SK-N-SH (cell line): ENCODE measurements around the gene CCDC112. TPM values are rescaled to one million over a fixed set of nuclear protein-coding genes. Genes with fewer than 3 reads are reported as not detected.

ENCODE experiments used
- CTCF ChIA-PET: fragments of 300-600, 350-600 bp; formaldehyde crosslinking; extraction: SDS; loops from one replicate; lab custom pipeline; 2021; lab: Yijun Ruan, JAX
- POLR2A ChIA-PET: fragments of 350-600 bp; sonication (Branson Sonifier 250); formaldehyde crosslinking; extraction: SDS; loops from one replicate; lab custom pipeline; 2020; ENCODE audit warnings: antibody characterized with exemption, inconsistent platforms; lab: Yijun Ruan, JAX
- DNase-seq: peaks from one replicate; pipeline ENCODE4 v3.0.0; 2012
- H2AFZ ChIP-seq: fragments of 200-600 bp; sonication (generic); 2 replicates; pipeline ENCODE4 v1.8.1; 2016; ENCODE audit warnings: antibody characterized with exemption, mild to moderate bottlenecking, low read depth
- H3F3A ChIP-seq: fragments of 200-600 bp; sonication (generic); replicated peaks from 2 replicates; pipeline ENCODE3; 2016; ENCODE audit warnings: antibody characterized with exemption, mild to moderate bottlenecking; ENCODE audit not compliant: insufficient read depth
- H3K27ac ChIP-seq, 2 experiments: fragments of 200-500 bp in 1 of 2; fragments of 200-600 bp in 1 of 2; sonication (Bioruptor generic) in 1 of 2; sonication (generic), shearing (Covaris generic) in 1 of 2; 2 replicates each; pipeline versions ENCODE4 v1.5.1 to v1.6.1; 2014 to 2016; ENCODE audit warnings: low read depth in 2 of 2, inconsistent platforms in 1 of 2, low read length in 1 of 2, mild to moderate bottlenecking in 1 of 2, mixed read lengths in 1 of 2
- H3K27me3 ChIP-seq: fragments of 200-600 bp; sonication (generic), shearing (Covaris generic); 2 replicates; pipeline ENCODE4 v1.6.1; 2016; ENCODE audit warnings: mixed run types; ENCODE audit not compliant: insufficient read depth
- H3K36me3 ChIP-seq, 2 experiments: fragments of 200-500 bp in 1 of 2; fragments of 200-600 bp in 1 of 2; sonication (Bioruptor generic) in 1 of 2; sonication (generic) in 1 of 2; replicated peaks in 1 of 2; 2 replicates each; pipeline versions ENCODE3 to v1.5.1; 2014 to 2016; ENCODE audit warnings: low read length in 1 of 2, mild to moderate bottlenecking in 1 of 2; ENCODE audit not compliant: insufficient read depth in 2 of 2, control insufficient read depth in 1 of 2
- H3K4me1 ChIP-seq, 2 experiments: fragments of 200-500 bp in 1 of 2; fragments of 200-600 bp in 1 of 2; sonication (Bioruptor generic) in 1 of 2; sonication (generic), shearing (Covaris generic) in 1 of 2; 2 replicates each; pipeline versions ENCODE4 v1.5.1 to v1.6.1; 2014 to 2016; ENCODE audit warnings: low read depth in 1 of 2, low read length in 1 of 2, mixed run types in 1 of 2; ENCODE audit not compliant: insufficient read depth in 2 of 2, control insufficient read depth in 1 of 2
- H3K4me2 ChIP-seq: fragments of 200-600 bp; sonication (generic), shearing (Covaris generic); 2 replicates; pipeline ENCODE4 v1.6.1; 2017; ENCODE audit warnings: mixed run types
- H3K4me3 ChIP-seq, 2 experiments: fragments of 200-500 bp in 1 of 2; fragments of 200-600 bp in 1 of 2; sonication (Bioruptor generic) in 1 of 2; sonication (generic), shearing (Covaris generic) in 1 of 2; 2 replicates each; pipeline versions ENCODE4 v1.5.1 to v1.8.1; 2014 to 2016; ENCODE audit warnings: low read depth in 2 of 2, inconsistent platforms in 1 of 2, low read length in 1 of 2, mild to moderate bottlenecking in 1 of 2, mixed read lengths in 1 of 2, moderate library complexity in 1 of 2
- H3K79me2 ChIP-seq: fragments of 200-600 bp; sonication (generic); 2 replicates; pipeline ENCODE4 v1.8.1; 2017; ENCODE audit warnings: mild to moderate bottlenecking; ENCODE audit not compliant: insufficient read depth
- H3K9ac ChIP-seq: fragments of 200-600 bp; sonication (generic); 2 replicates; pipeline ENCODE4 v1.6.1; 2017; ENCODE audit warnings: mixed run types
- H3K9me2 ChIP-seq: fragments of 200-600 bp; sonication (generic); 2 replicates; pipeline ENCODE4 v1.6.1; 2017; ENCODE audit warnings: mixed run types
- H3K9me3 ChIP-seq: fragments of 200-600 bp; sonication (generic); 2 replicates; pipeline ENCODE4 v1.6.1; 2017; ENCODE audit warnings: mixed run types, mild to moderate bottlenecking, moderate library complexity
- H4K20me1 ChIP-seq: fragments of 200-600 bp; sonication (generic); 2 replicates; pipeline ENCODE4 v1.6.1; 2017; ENCODE audit warnings: mild to moderate bottlenecking, mixed run types; ENCODE audit not compliant: insufficient read depth
- CHD2 ChIP-seq: fragments of 150-350 bp; IDR thresholded peaks from 2 replicates; pipeline ENCODE4 v1.6.1; 2018; ENCODE audit warnings: low read length; ENCODE audit not compliant: partially characterized antibody
- CTCF ChIP-seq: fragments of 200-600 bp; sonication (generic); IDR thresholded peaks from 2 replicates; pipeline ENCODE4 v1.6.1; 2017; ENCODE audit warnings: antibody characterized with exemption, mild to moderate bottlenecking, moderate library complexity
- EP300 ChIP-seq, 2 experiments: IDR thresholded peaks; 2 replicates each; pipeline versions ENCODE4 v1.4.0 to v1.6.1; 2012; ENCODE audit warnings: borderline replicate concordance in 1 of 2, low read depth in 1 of 2, low read length in 1 of 2
- FOXM1 ChIP-seq: IDR thresholded peaks from 2 replicates; pipeline ENCODE4 v1.4.0; 2012; ENCODE audit warnings: low read depth, mild to moderate bottlenecking
- GABPA ChIP-seq: IDR thresholded peaks from 2 replicates; pipeline ENCODE4 v1.4.0; 2012; ENCODE audit warnings: low read depth, mild to moderate bottlenecking
- GATA2 ChIP-seq: sonication (generic); formaldehyde crosslinking; IDR thresholded peaks from 2 replicates; pipeline ENCODE4 v1.5.0; 2020; ENCODE audit warnings: mild to moderate bottlenecking, missing genetic modification reagents
- MAX ChIP-seq: IDR thresholded peaks from 2 replicates; pipeline ENCODE4 v1.4.0; 2012; ENCODE audit warnings: low read depth
- MEF2A ChIP-seq: IDR thresholded peaks from 2 replicates; pipeline ENCODE4 v1.4.0; 2012; ENCODE audit warnings: low read depth, borderline replicate concordance
- MXI1 ChIP-seq: IDR thresholded peaks from 2 replicates; pipeline ENCODE4 v1.6.1; 2012; ENCODE audit warnings: mild to moderate bottlenecking, low read depth, low read length, improper control_type of control experiment
- NFIC ChIP-seq: IDR thresholded peaks from 2 replicates; pipeline ENCODE4 v1.4.0; 2012; ENCODE audit warnings: borderline replicate concordance
- PBX3 ChIP-seq: IDR thresholded peaks from 2 replicates; pipeline ENCODE4; 2012
- RAD21 ChIP-seq: IDR thresholded peaks from 2 replicates; pipeline ENCODE4 v1.6.1; 2012; ENCODE audit warnings: mild to moderate bottlenecking, low read length
- RCOR1 ChIP-seq: fragments of 150-350 bp; IDR thresholded peaks from 2 replicates; pipeline ENCODE4 v1.6.1; 2017; ENCODE audit warnings: antibody characterized with exemption, low read length
- RFX5 ChIP-seq: IDR thresholded peaks from 2 replicates; pipeline ENCODE4 v1.6.1; 2012; ENCODE audit warnings: mild to moderate bottlenecking, improper control_type of control experiment, low read length
- SMC3 ChIP-seq: IDR thresholded peaks from 2 replicates; pipeline ENCODE4 v1.6.1; 2012; ENCODE audit warnings: low read depth, low read length, improper control_type of control experiment
- TEAD4 ChIP-seq: IDR thresholded peaks from 2 replicates; pipeline ENCODE4 v1.4.0; 2012; ENCODE audit warnings: mild to moderate bottlenecking, borderline replicate concordance; ENCODE audit not compliant: insufficient read depth
- USF2 ChIP-seq: fragments of 150-350 bp; IDR thresholded peaks from 2 replicates; pipeline ENCODE4 v1.6.1; 2017; ENCODE audit warnings: antibody characterized with exemption, low read length, low read depth, borderline replicate concordance
- ZBTB33 ChIP-seq: IDR thresholded peaks from 2 replicates; pipeline ENCODE4 v1.4.0; 2012; ENCODE audit warnings: low read depth, borderline replicate concordance
- WGBS: methylation state at CpG from one replicate; pipeline ENCODE4 v1.1.6; 2017; ENCODE audit warnings: low lambda C conversion rate; 5-methylcytosine and 5-hydroxymethylcytosine counted together
- polyA plus RNA-seq, 3 experiments: library from polyadenylated mRNA; depleted of rRNA; stranded (reverse); fragments of >200 nt; gene quantifications; 2 replicates each; pipeline ENCODE4 v1.2.3, GENCODE V29; 2012

CCDC112 gene
- polyA plus RNA-seq, 1 of the 3 experiments (the other 2 are of a cell fraction): 2.3 TPM

GRCh38 chr5:115325296-115325959 is 29.0 kb upstream of the CCDC112 start:
- no peaks in the 10 kb centered on the region for H4K20me1 ChIP-seq
- no peak overlapping the region for H3K4me3 ChIP-seq
- no peak overlapping the region for H3K4me2 ChIP-seq
- no peak overlapping the region for H2AFZ ChIP-seq
- H3F3A ChIP-seq: no peaks in the 10 kb centered on the region
- TF ChIP-seq MXI1 (no peak), SMC3 (no peak), PBX3 (no peak), MAX (no peak), USF2 (no peak), ZBTB33 (no peak), RAD21 (no peak), RFX5 (no peak), MEF2A (no peak), NFIC (no peak), FOXM1 (no peak), GABPA (no peak), RCOR1 (no peak), TEAD4 (no peak), CHD2 (no peak), GATA2 (CRISPR knock-in tag) (no peak), EP300 (IDR thresholded peaks at IDR 0.05; ENCODE audit: borderline replicate concordance in 1 of 2, low read depth in 1 of 2, low read length in 1 of 2) (no peak), CTCF (no peak)
- H3K9me3 ChIP-seq: no peaks in the 10 kb centered on the region
- H3K9ac ChIP-seq: no peak overlapping the region
- no peaks in the 10 kb centered on the region for H3K4me1 ChIP-seq
- no peak for DNase-seq
- no peaks in the 10 kb centered on the region for H3K9me2 ChIP-seq
- no peaks in the 10 kb centered on the region for H3K27me3 ChIP-seq
- WGBS: 67% methylated on average over 3 of the region's 3 CpGs
- H3K27ac ChIP-seq: no peak overlapping the region
- ChIA-PET CTCF (interaction anchor here (1.3 to 2.4 kb wide), 3 partner anchors 14 to 250 kb away, joined by 3 to 11 read pairs (median 3); no protein-coding TSS in a partner anchor), POLR2A (no interaction called here)
- no peaks in the 10 kb centered on the region for H3K36me3 ChIP-seq
- no peaks in the 10 kb centered on the region for H3K79me2 ChIP-seq
